GM12872 (cell line): Measurements from ENCODE around the gene PDXK.

Source experiments
- TF ChIP-seq, protein P1 (sequence below): IDR thresholded peaks from 3 replicates; pipeline ENCODE4 v1.5.1; 2011; ENCODE audit warnings: low read depth, mild to moderate bottlenecking, low read length, moderate library complexity; ENCODE audit not compliant: insufficient read depth

Gene PDXK

DNA sequence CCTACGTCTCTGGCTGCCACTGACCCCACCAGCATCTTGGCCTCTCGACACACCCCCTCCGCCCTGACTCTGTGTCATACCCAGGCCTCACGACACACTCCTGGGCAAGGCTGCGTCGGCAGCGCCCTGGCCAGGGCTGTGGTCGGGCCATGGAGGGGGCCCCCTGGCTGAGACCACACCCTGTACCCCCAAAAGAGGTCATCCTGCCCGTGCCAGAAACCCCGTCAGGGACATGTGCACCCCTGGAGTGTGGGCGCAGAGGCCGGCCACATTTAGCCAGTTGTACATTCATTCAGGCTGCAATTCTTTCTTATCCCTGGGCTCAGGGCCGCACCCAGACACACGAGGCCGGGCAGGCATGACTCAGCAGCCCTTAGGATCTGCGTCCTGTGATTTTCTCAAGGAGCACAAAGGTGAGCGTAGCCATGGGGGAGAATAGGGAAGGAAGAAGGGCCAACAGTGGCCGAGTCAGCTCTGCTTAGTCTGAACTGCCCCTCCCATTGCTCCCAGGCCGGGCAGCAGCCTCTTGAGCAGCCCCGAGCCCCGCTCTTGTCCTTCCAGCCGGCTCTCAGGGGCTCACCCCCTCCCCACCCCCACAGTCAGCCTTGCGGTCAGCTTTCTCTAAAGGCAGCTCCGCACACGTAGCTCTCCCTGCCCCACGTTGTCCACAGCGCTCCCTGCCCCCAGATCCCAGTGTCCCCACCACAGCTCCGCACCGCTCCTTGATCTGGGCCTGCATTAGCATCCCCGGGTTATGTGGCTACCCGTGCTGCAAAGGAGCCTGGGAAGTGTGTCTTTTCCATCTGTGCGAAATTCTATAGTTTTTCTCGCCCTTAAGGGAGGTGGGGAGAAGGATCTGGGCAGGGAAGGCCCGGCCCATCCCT is 49.3 kb downstream of the PDXK start:
- TF ChIP-seq, protein P1, sequence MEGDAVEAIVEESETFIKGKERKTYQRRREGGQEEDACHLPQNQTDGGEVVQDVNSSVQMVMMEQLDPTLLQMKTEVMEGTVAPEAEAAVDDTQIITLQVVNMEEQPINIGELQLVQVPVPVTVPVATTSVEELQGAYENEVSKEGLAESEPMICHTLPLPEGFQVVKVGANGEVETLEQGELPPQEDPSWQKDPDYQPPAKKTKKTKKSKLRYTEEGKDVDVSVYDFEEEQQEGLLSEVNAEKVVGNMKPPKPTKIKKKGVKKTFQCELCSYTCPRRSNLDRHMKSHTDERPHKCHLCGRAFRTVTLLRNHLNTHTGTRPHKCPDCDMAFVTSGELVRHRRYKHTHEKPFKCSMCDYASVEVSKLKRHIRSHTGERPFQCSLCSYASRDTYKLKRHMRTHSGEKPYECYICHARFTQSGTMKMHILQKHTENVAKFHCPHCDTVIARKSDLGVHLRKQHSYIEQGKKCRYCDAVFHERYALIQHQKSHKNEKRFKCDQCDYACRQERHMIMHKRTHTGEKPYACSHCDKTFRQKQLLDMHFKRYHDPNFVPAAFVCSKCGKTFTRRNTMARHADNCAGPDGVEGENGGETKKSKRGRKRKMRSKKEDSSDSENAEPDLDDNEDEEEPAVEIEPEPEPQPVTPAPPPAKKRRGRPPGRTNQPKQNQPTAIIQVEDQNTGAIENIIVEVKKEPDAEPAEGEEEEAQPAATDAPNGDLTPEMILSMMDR, result no peak

DNA sequence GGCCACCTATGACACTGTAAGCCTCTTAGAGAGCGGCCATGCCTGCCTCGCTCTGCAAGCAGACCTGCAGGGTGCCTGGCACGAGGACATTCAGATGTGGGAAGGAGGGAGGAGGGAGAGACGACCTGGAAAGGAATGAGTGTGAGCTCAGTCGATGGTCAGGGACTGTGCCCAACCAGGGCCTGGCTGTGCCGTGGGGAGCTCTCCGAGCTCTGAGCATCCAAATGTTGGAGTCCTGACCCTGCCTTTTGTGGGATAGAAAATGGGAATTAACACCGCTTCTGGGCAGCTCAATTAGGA is 49.9 kb downstream of the PDXK start:
- TF ChIP-seq, protein P1, result no peak

DNA sequence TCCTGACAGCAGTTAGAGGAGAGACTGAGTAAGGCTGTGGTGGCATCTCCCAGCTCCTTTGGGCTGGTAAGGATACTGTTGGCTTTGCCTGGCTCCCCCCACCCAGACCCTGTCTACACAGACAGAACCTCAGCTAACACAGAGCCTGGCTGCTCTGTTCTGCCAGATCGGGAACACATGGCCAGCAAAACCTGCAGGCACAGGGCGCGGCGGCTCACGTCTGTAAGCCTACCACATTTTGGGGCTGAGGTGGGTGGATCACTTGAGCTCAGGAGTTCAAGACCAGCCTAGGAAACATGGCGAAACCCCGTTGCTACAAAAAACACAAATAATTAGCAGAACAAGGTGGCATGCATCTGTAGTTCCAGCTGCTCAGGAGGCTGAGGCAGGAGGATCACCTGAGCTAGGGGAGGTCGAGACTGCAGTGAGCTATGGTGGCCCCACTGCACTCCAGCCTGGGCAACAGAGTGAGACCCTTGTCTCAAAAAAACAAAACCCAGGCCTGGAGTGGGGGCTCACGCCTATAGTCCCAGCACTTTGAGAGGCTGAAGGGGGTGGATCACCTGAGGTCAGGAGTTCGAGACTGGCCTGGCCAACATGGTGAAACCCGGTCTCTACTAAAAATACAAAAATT is 50.5 kb downstream of the PDXK start:
- TF ChIP-seq, protein P1, result no peak

DNA sequence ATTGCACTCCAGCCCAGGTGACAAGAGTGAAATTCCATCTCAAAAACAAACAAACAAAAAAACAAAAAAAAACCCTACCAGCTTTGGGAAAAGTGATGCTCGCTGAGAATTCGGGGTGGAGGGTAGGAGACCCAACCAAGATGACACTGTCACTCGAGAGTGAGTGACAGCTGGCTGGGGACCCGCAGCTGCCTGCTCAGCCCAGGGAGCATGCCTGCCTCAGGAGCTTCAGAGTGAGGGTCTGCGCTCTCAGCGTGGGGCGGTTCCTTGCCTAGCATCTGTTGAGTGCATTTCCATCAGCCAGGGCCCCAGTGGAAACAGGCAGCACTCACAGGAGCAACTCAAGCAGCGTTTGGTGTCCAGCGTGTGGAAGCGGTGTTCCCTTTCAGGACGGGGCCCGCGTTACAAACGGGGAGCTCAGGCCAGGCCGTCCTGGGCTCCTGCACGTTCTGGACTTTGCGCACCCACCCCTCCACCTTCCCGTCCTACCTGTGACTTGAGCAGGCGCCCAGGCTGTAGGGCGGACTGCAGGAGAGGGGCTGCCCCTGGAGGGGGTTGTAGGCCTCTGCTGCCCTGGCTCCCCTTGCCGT is 51.2 kb downstream of the PDXK start:
- TF ChIP-seq, protein P1, result no peak

DNA sequence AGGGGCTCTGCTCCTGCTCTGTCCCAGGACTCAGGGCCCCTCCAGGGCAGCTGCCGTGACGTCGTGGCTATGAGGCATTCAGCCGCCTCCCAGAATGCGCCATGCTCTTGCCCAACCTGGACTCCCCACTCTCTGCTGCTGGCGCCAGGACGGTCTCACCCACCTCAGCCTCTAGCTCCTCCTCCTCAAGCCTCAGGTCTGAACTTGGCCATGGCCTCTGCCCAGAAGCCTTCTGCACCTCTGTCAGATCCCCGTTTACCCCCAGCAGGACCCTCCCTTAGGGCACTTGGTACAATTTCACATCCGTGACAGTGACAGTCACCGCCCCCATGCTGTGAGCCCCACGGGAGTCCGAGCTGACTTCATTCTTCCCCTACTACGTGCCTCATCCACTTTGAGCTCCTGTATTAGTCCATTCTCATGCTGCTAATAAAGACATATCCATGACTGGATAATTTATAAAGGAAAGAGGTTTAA is 52.3 kb downstream of the PDXK start:
- TF ChIP-seq, protein P1, result no peak

DNA sequence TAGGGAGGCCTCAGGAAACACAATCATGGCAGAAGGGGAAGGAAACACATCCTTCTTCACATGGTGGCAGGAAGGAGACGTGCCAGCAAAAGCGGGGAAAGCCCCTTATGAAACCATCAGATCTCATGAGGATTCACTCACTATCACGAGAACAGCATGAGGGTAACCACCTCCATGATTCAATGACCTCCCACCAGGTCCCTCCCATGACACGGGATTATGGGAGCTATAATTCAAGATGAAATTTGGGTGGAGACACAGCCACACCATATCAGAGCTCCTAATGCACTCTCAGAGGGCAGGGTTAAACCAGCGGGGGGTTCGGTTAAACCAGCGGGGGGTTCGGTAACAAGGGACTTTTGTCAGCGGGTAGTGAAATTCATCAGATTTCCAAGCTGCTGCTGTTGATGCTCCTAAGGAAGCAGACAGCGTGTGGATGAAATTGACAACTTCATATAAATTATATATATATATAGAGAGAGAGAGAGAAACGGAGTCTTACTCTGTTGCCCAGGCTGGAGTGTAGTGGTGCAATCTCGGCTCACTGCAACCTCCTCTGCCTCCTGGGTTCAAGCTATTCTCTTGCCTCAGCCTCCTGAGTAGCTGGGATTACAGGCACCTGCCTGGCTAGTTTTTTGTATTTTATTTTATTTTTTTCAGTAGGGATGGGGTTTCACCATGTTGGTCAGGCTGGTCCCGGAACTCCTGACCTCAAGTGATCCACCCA is 52.9 kb downstream of the PDXK start:
- TF ChIP-seq, protein P1, result no peak

DNA sequence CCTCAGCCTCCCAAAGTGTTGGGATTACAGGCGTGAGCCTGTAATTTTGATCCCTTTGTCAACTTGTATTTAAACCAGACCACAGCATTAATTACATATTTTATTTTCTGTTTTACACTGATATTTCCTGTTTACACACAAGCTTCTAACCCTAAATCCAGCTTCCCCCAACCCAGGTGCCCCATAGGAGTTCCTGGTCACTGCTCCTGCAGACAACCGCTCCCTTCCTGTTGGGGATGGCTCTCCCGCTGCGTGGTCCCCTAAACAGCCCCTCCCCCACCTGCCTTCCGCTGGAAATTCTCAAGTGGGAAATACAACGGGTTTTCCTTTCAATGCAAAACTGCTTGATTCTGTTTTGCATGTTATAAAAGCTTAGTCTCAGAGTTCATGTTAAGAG is 53.5 kb downstream of the PDXK start:
- TF ChIP-seq, protein P1, result no peak
